Bronchial epithelial cell (primary cell): ENCODE data around the gene TGIF2. TPM values are rescaled to one million over a fixed set of nuclear protein-coding genes. Genes with fewer than 3 reads are reported as not detected.

Experiments used
- DNase-seq: peaks from one replicate; pipeline ENCODE4 v3.0.0-alpha.2; 2010; ENCODE audit warnings: low read depth
- FAIRE-seq: peaks from 2 replicates; lab custom pipeline; 2011; peaks lifted over from hg19 to GRCh38; lab: Jason Lieb, UNC
- H3K27me3 ChIP-seq: 2 replicates; pipeline ENCODE4 v1.5.1; 2011; ENCODE audit warnings: low read length; ENCODE audit not compliant: control insufficient read depth, insufficient read depth
- H3K36me3 ChIP-seq: 2 replicates; pipeline ENCODE4 v1.5.1; 2011; ENCODE audit warnings: low read length; ENCODE audit not compliant: control insufficient read depth, insufficient read depth
- H3K4me3 ChIP-seq: 2 replicates; pipeline ENCODE4 v1.5.1; 2011; ENCODE audit warnings: mild to moderate bottlenecking, low read depth, low read length, control low read depth
- total RNA-seq: library from RNA; depleted of rRNA; stranded (reverse); fragments of >200 nt; gene quantifications from 2 replicates; pipeline ENCODE4 v1.2.1, GENCODE V29; 2014
- TF ChIP-seq, protein P1 (sequence below): IDR thresholded peaks from 2 replicates; pipeline ENCODE4 v1.5.1; 2011; ENCODE audit warnings: mild to moderate bottlenecking, moderate library complexity, low read length, control low read depth, inconsistent platforms; ENCODE audit not compliant: insufficient read depth, severe bottlenecking

Gene TGIF2
- total RNA-seq, 1 donor from 2014 or later: 8.2 TPM

GRCh38 chr20:36544134-36545018, 29.0 kb upstream of the TGIF2 start:
- Histone ChIP-seq H3K36me3 (no peaks in the 10 kb centered on the region), H3K4me3 (no peak overlapping the region), H3K27me3 (peaks cover 2% of the 10 kb centered on the region)
- TF ChIP-seq, protein P1, sequence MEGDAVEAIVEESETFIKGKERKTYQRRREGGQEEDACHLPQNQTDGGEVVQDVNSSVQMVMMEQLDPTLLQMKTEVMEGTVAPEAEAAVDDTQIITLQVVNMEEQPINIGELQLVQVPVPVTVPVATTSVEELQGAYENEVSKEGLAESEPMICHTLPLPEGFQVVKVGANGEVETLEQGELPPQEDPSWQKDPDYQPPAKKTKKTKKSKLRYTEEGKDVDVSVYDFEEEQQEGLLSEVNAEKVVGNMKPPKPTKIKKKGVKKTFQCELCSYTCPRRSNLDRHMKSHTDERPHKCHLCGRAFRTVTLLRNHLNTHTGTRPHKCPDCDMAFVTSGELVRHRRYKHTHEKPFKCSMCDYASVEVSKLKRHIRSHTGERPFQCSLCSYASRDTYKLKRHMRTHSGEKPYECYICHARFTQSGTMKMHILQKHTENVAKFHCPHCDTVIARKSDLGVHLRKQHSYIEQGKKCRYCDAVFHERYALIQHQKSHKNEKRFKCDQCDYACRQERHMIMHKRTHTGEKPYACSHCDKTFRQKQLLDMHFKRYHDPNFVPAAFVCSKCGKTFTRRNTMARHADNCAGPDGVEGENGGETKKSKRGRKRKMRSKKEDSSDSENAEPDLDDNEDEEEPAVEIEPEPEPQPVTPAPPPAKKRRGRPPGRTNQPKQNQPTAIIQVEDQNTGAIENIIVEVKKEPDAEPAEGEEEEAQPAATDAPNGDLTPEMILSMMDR: no peak
- peak; percentile 47 for FAIRE-seq
- peak; percentile 72 for DNase-seq

DNA sequence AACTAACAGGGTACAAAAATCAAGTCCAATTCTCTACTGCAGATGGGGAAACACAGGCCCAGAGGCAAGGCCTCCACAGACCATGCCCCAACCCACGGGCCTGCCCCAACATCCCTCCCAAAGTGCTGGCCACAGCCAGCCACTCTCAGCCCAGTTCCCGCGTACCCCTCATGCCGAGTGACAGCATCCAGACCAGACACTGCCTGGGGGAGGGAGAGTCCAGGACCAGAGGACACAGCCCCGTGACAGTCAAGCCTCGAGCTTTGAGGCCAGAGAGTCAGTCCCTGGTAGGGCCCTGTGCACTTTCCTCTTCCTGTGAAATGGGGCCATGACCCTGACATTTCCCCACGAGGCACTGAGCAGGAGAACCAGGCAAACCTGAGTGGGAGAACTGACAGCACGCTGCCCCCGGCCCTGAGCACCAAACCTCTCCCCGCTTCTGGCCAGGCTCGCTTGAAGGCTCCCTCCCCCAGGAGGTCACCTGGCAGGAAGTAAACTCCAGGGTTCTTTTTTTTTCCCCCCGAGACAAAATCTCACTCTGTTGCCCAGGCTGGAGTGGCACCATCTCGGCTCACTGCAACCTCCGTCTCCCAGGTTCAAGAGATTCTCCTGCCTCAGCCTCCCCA, 27.2 kb upstream of the TGIF2 start:
- Histone ChIP-seq H3K27me3 (no peaks in the 10 kb centered on the region), H3K36me3 (no peaks in the 10 kb centered on the region), H3K4me3 (no peak overlapping the region)
- no peak for FAIRE-seq
- TF ChIP-seq, protein P1: no peak
- DNase-seq: no peak

GRCh38 chr20:36547186-36548005, 26.0 kb upstream of the TGIF2 start:
- TF ChIP-seq, protein P1: no peak
- H3K4me3 ChIP-seq: no peak overlapping the region
- no peaks in the 10 kb centered on the region for H3K36me3 ChIP-seq
- no peaks in the 10 kb centered on the region for H3K27me3 ChIP-seq
- no peak for DNase-seq
- no peak for FAIRE-seq

GRCh38 chr20:36548006-36548315, 25.4 kb upstream of the TGIF2 start:
- FAIRE-seq (no peak), DNase-seq (no peak)
- Histone ChIP-seq H3K27me3 (no peaks in the 10 kb centered on the region), H3K36me3 (no peaks in the 10 kb centered on the region), H3K4me3 (no peak overlapping the region)
- TF ChIP-seq, protein P1: no peak

GRCh38 chr20:36548704-36549627, 24.4 kb upstream of the TGIF2 start:
- no peak for FAIRE-seq
- Histone ChIP-seq H3K36me3 (no peaks in the 10 kb centered on the region), H3K4me3 (no peak overlapping the region), H3K27me3 (no peaks in the 10 kb centered on the region)
- TF ChIP-seq, protein P1: no peak
- DNase-seq: no peak
